IPS-11a (cell line): ENCODE results near the gene ZBTB42.

ENCODE experiments used
- H3K4me3 ChIP-seq: one replicate; pipeline ENCODE4 v1.5.1; 2013; ENCODE audit warnings: low read depth, low read length, control low read depth

ZBTB42 gene

DNA sequence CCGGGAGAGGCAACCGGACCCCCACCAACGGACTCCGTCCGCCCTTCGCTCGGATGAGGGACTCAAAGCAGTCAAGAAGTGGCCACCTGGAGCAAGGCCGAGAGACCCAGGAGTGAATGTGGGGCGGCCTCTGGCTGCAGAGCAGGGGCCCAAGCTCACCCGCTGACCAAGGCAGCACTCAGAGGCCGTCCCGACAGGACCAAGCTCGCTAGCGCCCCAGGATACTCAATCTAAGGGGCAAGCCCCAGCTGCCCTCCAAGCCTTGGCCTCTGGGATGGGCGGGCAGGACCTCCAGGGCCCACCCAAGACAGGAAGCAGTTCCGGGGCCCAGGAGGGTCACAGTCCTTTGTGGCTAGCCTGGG, 6.3 kb upstream of the ZBTB42 start:
- H3K4me3 ChIP-seq = peak overlapping the region; percentile 67

- peak within 1 kb of the TSS; percentile 67 for H3K4me3 ChIP-seq
These were observed 5.7 kb upstream of the ZBTB42 start, which contains the start of gene AKT1 for GRCh38 chr14:104794993-104795780. Gene AKT1 (minus strand): TSS chr14:104795748. CDS start chr14:104792643, 3,105 bp downstream.

DNA sequence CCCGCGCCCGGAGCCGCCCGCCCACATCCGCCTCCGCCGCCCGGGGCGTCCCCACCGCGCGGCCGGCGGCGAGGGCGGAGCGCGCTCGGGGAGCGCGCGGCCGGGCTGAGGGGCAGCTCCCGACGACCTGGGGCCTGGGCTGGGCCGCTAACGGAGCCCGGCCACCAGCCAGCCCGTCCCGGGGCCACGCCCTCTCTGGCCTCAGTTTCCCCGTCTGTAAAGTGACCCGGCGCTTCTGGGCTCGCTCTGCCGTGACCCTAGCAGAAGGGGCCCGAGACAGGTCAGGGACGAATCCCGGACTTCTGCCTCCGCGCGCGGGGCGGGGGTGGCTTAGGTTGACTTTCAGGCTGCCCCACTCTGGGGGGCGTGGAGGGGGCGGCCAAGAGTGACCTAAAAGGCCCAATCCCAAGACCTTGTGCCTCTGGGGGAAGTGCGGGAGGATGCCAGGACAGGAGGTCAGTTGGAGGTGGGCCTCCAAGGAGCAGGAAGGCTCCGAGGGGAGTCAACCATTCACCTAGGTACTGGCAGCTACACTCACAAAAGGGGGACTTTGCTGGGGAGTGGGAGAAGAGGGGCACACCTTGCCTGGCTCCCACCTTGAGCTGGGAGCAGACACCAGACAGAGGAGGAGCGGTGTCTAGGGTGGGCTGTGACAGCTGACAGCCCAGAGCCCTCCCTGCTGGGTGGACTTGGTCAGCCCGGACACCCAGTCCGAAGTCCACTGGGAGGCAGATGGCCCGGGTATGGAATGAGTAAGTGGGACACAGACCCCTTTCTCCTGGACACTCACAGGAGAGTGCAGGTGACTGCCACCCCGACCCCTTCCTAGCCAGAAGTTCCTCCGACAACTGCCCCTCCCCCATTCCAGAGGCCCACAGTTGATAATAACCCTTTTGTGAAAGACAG, 4.9 kb upstream of the ZBTB42 start:
- peak overlapping the region; percentile 41 for H3K4me3 ChIP-seq

DNA sequence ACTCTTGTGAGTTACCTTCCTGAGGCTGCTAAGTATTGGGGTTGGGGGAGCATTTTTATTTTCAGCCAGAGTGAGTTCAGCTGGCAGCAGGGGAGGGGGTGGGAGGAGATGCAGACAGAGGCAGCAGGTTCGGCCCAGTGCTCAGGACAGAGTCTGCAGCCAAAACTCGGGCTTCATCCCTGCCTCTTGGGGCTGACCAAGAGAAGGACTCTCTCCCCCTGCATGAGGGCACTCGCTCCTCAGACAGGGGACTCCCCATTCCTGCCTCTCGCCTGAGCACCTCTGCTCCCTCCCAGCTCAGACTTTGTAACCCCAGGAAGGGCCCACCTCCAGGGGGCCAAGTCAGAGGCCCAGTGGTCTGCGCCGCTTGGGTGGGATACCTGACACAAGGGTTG, 4.2 kb upstream of the ZBTB42 start:
- no peak overlapping the region for H3K4me3 ChIP-seq

DNA sequence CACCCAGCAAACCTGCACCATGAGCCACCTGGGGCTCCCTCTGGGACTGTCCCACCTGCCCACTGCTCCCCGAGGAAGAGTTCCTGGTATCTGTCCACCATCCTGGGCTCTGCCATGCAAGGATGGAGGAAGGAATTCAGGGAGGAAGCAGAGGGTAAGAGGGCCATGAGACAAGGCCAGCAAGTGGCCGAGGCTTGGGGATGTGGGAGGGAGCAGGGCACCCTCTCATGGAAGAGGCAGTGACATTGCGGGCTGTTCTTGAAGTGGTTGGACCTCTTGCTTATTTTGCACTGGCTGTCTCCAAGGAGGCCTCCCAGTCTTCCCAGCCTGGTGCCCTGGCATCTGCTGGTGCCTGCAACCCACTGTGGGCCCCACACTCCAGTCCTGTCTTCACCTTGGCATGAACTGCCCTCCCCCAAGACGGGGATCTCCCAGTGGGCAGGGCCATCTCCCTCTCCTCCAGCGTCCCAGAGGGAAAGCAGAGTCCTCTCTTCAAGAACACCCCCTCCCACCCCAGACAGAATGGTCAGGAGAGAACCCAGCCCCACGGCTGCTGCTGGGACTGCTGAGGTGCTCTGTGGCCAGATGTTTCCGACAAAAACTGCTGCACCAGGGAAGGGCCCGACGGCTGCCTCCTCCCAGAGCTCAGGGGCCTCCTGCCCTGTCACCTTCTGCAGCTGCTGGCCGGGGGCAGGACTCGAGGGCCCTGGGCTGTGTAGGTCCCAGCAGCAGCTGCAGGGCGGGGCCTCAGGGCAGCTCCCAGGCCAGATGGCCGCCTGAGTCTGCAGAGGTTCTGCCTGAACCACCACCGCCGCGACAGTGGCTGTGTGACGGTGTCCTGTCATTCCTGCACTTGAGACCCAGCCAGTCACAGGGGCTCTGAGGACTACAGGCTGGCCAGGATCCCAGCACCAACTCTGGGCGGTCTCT, 3.5 kb upstream of the ZBTB42 start:
- no peak overlapping the region for H3K4me3 ChIP-seq

GRCh38 chr14:104798300-104799243, 2.3 kb upstream of the ZBTB42 start:
- H3K4me3 ChIP-seq = no peak overlapping the region

GRCh38 chr14:104799244-104800014, 1.5 kb upstream of the ZBTB42 start:
- peak overlapping the region; percentile 83 for H3K4me3 ChIP-seq

DNA sequence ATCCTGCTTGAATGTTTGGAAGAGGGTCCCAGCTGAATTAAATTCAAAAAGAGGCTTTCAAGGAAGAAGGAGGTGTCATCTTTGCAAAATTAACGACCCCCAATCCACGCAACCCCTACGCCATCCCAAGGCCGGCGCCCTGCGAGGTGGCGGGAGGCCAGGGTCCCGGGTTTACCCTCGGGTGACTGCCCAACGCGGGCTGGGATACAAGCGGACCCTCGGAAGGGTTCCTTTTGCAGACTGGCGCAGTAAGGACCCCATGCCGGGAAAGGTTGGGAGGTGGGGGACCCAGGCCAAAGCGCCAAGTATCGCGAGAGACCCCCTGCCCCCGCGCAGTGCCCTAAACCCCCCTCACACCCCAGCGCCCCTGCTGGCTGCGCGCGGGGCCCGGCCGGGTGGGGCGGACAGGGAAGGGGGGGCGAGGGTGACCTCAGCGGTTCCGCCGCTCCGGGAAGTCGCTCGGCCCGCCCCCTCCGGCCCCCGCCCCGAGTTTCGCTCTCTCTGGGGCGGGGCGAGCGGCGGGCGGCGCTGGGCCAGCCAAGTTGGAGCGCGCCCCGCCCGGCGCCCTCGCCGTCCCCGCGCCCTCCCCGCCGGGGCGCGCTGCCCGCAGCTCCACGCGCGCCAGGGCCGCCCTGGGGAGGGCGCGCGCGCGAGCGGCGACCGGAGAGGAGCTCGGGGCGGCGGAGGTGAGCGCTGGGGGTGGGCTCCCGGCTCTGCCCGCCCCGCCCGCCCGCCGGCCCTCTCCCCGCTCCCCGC, 708 bp upstream of the ZBTB42 start:
- peak overlapping the region; percentile 83 for H3K4me3 ChIP-seq

DNA sequence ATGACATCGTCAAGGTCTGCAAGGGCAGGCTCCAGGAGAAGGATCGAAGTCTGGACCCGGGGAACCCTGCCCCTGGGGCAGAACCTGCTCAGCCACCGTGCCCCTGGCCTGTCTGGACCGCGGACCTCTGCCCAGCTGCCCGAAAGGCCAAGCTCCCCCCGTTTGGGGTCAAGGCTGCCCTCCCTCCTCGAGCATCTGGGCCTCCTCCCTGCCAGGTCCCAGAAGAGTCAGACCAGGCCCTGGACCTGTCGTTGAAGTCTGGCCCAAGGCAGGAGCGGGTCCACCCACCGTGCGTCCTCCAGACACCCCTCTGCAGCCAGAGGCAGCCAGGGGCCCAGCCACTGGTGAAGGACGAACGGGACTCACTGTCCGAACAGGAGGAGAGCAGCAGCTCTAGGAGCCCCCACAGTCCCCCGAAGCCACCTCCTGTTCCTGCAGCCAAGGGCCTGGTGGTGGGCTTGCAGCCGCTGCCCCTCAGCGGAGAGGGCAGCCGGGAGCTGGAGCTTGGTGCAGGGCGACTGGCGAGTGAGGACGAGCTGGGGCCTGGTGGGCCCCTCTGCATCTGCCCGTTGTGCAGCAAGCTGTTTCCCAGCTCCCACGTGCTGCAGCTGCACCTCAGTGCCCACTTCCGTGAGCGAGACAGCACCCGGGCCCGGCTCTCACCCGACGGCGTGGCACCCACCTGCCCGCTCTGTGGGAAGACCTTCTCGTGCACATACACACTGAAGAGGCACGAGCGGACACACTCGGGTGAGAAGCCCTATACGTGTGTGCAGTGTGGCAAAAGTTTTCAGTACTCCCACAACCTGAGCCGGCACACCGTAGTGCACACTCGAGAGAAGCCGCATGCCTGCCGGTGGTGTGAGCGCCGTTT, 856 bp downstream of the ZBTB42 start:
- H3K4me3 ChIP-seq = peak overlapping the region; percentile 51

DNA sequence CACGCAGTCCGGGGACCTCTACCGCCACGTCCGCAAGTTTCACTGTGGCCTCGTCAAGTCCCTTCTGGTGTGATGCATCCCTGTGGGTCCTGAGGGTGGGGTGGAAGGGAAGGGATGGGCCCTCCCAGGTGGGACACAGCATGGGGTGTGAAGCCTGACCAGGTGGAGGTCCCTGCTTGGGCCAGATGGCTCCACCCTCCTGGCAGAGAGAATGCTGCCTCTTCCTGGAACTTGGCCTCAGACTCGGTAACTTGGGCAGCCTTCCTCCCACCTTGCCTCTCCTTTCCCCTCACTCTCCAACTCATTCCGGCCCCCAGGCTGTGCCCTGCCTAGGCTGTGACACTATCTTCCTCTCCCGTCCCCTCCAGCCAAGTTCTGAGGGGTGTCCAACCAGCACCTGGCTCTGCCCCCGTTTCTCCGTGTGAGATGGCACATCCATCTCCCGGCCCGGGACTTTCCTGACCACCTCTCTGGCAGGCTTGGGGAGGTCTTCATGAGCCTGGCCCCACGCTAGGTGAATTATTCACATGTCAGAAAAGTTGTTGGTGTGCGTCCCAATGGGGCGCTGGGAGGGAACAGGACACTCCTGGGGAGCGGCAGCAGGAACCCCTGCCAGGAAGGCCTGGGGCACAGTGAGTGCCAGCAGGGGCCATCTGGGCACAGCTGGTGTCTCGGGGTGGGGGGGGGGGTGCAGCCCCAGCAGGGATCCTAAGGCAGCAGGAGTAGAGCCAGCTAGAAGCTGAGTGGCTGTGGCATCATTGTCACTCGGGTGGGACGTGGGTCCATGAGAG, 1.7 kb downstream of the ZBTB42 start:
- no peak overlapping the region for H3K4me3 ChIP-seq

GRCh38 chr14:104803280-104803911, 2.5 kb downstream of the ZBTB42 start:
- H3K4me3 ChIP-seq = no peak overlapping the region

DNA sequence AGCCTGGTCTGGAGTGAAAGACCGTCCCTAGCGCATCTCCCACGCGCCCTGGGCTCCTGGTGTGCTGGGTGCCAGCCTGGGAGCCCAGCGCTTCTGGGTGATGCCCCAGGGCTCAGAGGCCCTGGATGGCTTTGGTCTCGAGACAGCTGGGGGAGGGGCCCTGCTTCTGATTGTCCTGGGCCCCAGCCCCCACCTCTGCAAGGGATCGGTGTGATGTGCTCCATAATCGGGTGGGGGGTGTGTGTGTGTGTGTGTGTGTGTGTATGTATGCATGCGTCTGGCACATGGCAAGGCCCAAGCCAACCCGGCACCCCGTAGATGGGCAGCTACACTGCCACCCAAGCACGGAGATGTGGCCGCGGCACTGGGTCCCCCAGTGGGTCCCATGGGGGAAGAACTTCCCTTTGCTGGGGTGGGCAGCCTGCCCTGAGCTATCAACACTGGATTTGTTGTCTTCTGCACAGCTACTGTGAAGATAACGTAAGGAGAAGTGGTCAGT, 3.1 kb downstream of the ZBTB42 start:
- no peak overlapping the region for H3K4me3 ChIP-seq

- no peak overlapping the region for H3K4me3 ChIP-seq
These were observed 3.8 kb downstream of the ZBTB42 start for GRCh38 chr14:104804481-104805325.

- no peak overlapping the region for H3K4me3 ChIP-seq
These were observed 4.4 kb downstream of the ZBTB42 start for GRCh38 chr14:104805326-104805678.
